GM19395 (cell line): ENCODE data around the gene CRACDL.

Source experiments
- ATAC-seq: cut with Tn5 transposase; IDR thresholded peaks from one replicate; pipeline ENCODE4 v1.9.1; 2021; ENCODE audit warnings: mild to moderate bottlenecking, moderate library complexity; ENCODE audit not compliant: unreplicated experiment

The CRACDL gene

GRCh38 chr2:98935777-98936352 is at the start of gene CRACDL:
Gene CRACDL (minus strand): TSS chr2:98936225. CDS start chr2:98846800, 89,425 bp downstream.
- no peak for ATAC-seq

- ATAC-seq: no peak
Observed at GRCh38 chr2:98975611-98976010, 39.6 kb upstream of the CRACDL start.

- ATAC-seq: no peak
Observed at GRCh38 chr2:98972582-98973167, 36.6 kb upstream of the CRACDL start.

GRCh38 chr2:98959810-98960507 is 23.9 kb upstream of the CRACDL start:
- ATAC-seq: no peak

GRCh38 chr2:98952966-98953365 is 16.9 kb upstream of the CRACDL start:
- ATAC-seq: no peak

GRCh38 chr2:98948956-98949739 is 13.1 kb upstream of the CRACDL start:
- no peak for ATAC-seq

- ATAC-seq: no peak
Observed at GRCh38 chr2:98947554-98947953, 11.5 kb upstream of the CRACDL start.

GRCh38 chr2:98946855-98947254 is 10.8 kb upstream of the CRACDL start:
- no peak for ATAC-seq

- no peak for ATAC-seq
Observed at GRCh38 chr2:98944775-98945174, 8.8 kb upstream of the CRACDL start.

GRCh38 chr2:98940102-98940501 is 4.1 kb upstream of the CRACDL start:
- no peak for ATAC-seq

GRCh38 chr2:98937906-98938305 is 1.9 kb upstream of the CRACDL start:
- ATAC-seq: no peak

GRCh38 chr2:98936353-98937351 is 627 bp upstream of the CRACDL start:
- no peak for ATAC-seq

- no peak for ATAC-seq
Observed at GRCh38 chr2:98935111-98935770, 784 bp downstream of the CRACDL start.

GRCh38 chr2:98932778-98933343 is 3.2 kb downstream of the CRACDL start:
- ATAC-seq: no peak

- ATAC-seq: no peak
Observed at GRCh38 chr2:98932164-98932563, 3.9 kb downstream of the CRACDL start.

- no peak for ATAC-seq
Observed at GRCh38 chr2:98931596-98931995, 4.4 kb downstream of the CRACDL start.

GRCh38 chr2:98929920-98930319 is 6.1 kb downstream of the CRACDL start:
- no peak for ATAC-seq

- ATAC-seq: no peak
Observed at GRCh38 chr2:98928242-98928641, 7.8 kb downstream of the CRACDL start.

- no peak for ATAC-seq
Observed at GRCh38 chr2:98927027-98927426, 9.0 kb downstream of the CRACDL start.

GRCh38 chr2:98926601-98927000 is 9.4 kb downstream of the CRACDL start:
- no peak for ATAC-seq
